Measurements from ENCODE around the gene ARHGEF28.

DNA sequence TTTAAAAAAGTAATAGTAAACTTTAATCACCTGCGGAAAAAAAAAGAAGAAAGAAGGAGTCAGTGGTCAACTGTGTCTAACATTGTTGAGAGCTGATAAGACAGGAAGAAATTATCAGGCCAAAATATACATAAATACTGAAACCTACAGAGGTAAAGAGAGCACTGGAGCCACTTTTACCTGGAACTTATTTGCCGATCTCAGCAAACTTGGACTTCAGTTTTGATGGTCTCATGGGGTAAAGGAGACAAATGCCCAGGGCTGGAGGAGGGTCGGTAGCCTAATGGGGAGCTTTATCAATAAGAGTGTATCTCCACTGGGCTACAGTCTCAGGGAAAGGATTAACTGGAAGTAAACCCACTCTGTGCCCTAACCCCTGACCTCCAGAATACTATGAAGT lies 26.6 kb upstream of the ARHGEF28 start:
- TF ChIP-seq, protein P1, sequence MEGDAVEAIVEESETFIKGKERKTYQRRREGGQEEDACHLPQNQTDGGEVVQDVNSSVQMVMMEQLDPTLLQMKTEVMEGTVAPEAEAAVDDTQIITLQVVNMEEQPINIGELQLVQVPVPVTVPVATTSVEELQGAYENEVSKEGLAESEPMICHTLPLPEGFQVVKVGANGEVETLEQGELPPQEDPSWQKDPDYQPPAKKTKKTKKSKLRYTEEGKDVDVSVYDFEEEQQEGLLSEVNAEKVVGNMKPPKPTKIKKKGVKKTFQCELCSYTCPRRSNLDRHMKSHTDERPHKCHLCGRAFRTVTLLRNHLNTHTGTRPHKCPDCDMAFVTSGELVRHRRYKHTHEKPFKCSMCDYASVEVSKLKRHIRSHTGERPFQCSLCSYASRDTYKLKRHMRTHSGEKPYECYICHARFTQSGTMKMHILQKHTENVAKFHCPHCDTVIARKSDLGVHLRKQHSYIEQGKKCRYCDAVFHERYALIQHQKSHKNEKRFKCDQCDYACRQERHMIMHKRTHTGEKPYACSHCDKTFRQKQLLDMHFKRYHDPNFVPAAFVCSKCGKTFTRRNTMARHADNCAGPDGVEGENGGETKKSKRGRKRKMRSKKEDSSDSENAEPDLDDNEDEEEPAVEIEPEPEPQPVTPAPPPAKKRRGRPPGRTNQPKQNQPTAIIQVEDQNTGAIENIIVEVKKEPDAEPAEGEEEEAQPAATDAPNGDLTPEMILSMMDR (conservative IDR thresholded peaks at IDR 0.05 in 1 of 2, IDR thresholded peaks at IDR 0.05 in 1 of 2; ENCODE audit: low read depth in 1 of 2, low read length in 2 of 2): no peak
- TF ChIP-seq EZH2 (IDR thresholded peaks at IDR 0.05; ENCODE audit: low read length, missing control alignments): no peak

Data from fibroblast of lung (primary cell).